ENCODE measurements around the gene RAD52. TPM values are rescaled to one million over a fixed set of nuclear protein-coding genes. Genes with fewer than 3 reads are reported as not detected.

Gene RAD52
- 26.0 and 27.9 TPM in 2 replicates for total RNA-seq (2022)
- percentile 67 among the genes with signal in this experiment for Bru-seq, nascent RNA
- percentile 75 among the genes with signal in this experiment for BruChase-seq, experiment 1, labeled RNA remaining after a 6-hour chase
- BruChase-seq, experiment 2, labeled RNA remaining after a 2-hour chase, result percentile 77 among the genes with signal in this experiment
- long read RNA-seq, transcript RAD52-202 (12 exons, 2,710 nt), result major isoform, 5 of 16 reads
- long read RNA-seq, partial matches to known transcripts, result 2 of 16 reads
- long read RNA-seq, other reads (novel, unspliced or antisense), result 9 of 16 reads

- intact Hi-C loops (cut with micrococcal nuclease), result loop anchor here (1.0 to 5.0 kb wide), 6 partner anchors 41 to 658 kb away; partner anchors contain the start of genes ERC1 and WNK1
- POLR2A ChIA-PET, result interaction anchor here (0.6 to 4.6 kb wide), 37 partner anchors 9 to 681 kb away, joined by 3 to 59 read pairs (median 5); partner anchors contain the start of genes ERC1 and WNK1
- peak within 1 kb of the TSS; percentile 86 for H3K27ac Mint-ChIP-seq (ENCODE audit: low read depth, unreplicated experiment)
- CTCF ChIA-PET, result interaction anchor here (0.6 to 2.2 kb wide), 23 partner anchors 12 to 1047 kb away, joined by 3 to 17 read pairs (median 3); no protein-coding TSS in a partner anchor
- H3K27me3 Mint-ChIP-seq (ENCODE audit: insufficient read depth, unreplicated experiment), result no peaks in the 10 kb centered on the region
- H3K4me1 Mint-ChIP-seq (ENCODE audit: insufficient read depth, unreplicated experiment), result peaks cover 26% of the 10 kb centered on the region
- peaks cover 10% of the 10 kb centered on the region for H3K36me3 Mint-ChIP-seq (ENCODE audit: insufficient read depth, unreplicated experiment)
- no peaks in the 10 kb centered on the region for H3K9me3 Mint-ChIP-seq (ENCODE audit: unreplicated experiment)
- peak; percentile 92 for TF ChIP-seq CTCF (IDR thresholded peaks at IDR 0.05; ENCODE audit: unreplicated experiment)
- TSS peak; percentile 21 for BruUV-seq (replicated peaks)
- peak; percentile 98 for DNase-seq (ENCODE audit: unreplicated experiment)
- H3K4me3 Mint-ChIP-seq (ENCODE audit: unreplicated experiment), result peak within 1 kb of the TSS; percentile 96
Observed at GRCh38 chr12:949453-950191, at the start of gene RAD52. RAD52 (minus strand) TSS chr12:949694; CDS start chr12:933058, 16,636 bp downstream.

DNA sequence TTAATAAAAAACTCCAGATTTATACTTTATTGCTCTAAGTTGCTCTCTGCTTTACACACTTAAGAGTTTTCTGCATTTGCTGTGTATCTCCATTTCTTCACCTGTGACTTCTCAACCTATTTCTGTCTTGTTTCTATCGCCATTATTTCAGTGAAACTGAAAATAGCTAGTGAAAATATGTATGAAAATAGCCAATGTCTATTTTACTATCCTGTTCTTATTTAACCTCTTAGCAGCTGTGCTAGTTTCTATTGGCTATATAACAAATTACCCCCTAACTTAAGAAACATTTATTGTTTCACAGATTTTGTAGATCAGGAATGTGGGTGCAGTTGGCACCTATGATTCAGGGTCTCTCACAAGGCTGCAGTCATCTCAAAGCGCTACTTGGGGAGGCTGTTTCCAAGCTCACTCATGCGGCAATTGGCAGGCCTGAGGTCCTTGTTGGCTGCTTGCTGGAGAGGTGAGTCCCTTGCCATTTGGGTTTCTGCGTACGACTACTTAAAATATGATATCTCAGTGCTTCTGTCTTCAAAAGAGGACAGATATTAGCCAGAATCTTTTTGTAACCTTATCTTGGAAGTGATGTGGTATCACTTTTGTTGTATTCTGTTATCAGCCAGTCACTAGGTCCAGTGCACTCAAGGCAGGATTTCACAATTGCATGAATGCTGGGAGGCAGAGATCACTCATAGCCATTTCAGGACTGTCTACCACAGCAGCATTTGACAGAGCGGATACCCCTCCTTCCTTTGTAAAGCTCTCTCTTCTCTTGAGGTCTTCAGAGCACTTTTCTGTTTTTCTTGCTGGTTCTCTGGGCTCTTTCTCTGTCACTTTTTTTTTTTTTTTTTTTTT is 48.8 kb upstream of the RAD52 start:
- DNase-seq (ENCODE audit: unreplicated experiment), result no peak
- ChIA-PET CTCF (no interaction called here), POLR2A (interaction anchor here (1.8 kb wide), 1 partner anchor 14 kb away, joined by 6 read pairs; no protein-coding TSS in a partner anchor)
- H3K27ac Mint-ChIP-seq (ENCODE audit: low read depth, unreplicated experiment), result no peak overlapping the region
- H3K27me3 Mint-ChIP-seq (ENCODE audit: insufficient read depth, unreplicated experiment), result no peaks in the 10 kb centered on the region
- no peak overlapping the region for H3K4me3 Mint-ChIP-seq (ENCODE audit: unreplicated experiment)
- intact Hi-C loops (cut with micrococcal nuclease), result no loop called here
- peaks cover 21% of the 10 kb centered on the region for H3K36me3 Mint-ChIP-seq (ENCODE audit: insufficient read depth, unreplicated experiment)
- no peak for TF ChIP-seq CTCF (IDR thresholded peaks at IDR 0.05; ENCODE audit: unreplicated experiment)
- BruUV-seq (replicated peaks), result no TSS peak
- peaks cover 20% of the 10 kb centered on the region for H3K4me1 Mint-ChIP-seq (ENCODE audit: insufficient read depth, unreplicated experiment)
- H3K9me3 Mint-ChIP-seq (ENCODE audit: unreplicated experiment), result no peaks in the 10 kb centered on the region

- intact Hi-C loops (cut with micrococcal nuclease), result no loop called here
- DNase-seq (ENCODE audit: unreplicated experiment), result no peak
- ChIA-PET CTCF (interaction anchor here (0.6 kb wide), 1 partner anchor 426 kb away, joined by 3 read pairs; no protein-coding TSS in a partner anchor), POLR2A (interaction anchor here (0.9 to 1.8 kb wide), 2 partner anchors 15 to 108 kb away, joined by 4 to 6 read pairs; no protein-coding TSS in a partner anchor)
- Mint-ChIP-seq H3K4me1 (ENCODE audit: insufficient read depth, unreplicated experiment) (peaks cover 24% of the 10 kb centered on the region), H3K36me3 (ENCODE audit: insufficient read depth, unreplicated experiment) (peaks cover 21% of the 10 kb centered on the region), H3K4me3 (ENCODE audit: unreplicated experiment) (no peak overlapping the region), H3K9me3 (ENCODE audit: unreplicated experiment) (no peaks in the 10 kb centered on the region), H3K27me3 (ENCODE audit: insufficient read depth, unreplicated experiment) (no peaks in the 10 kb centered on the region), H3K27ac (ENCODE audit: low read depth, unreplicated experiment) (no peak overlapping the region)
- TF ChIP-seq CTCF (IDR thresholded peaks at IDR 0.05; ENCODE audit: unreplicated experiment), result no peak
- no TSS peak for BruUV-seq (replicated peaks)
Observed at GRCh38 chr12:997505-997904, 48.0 kb upstream of the RAD52 start.

Measured in MCF 10A (cell line).